D721Med (cell line): ENCODE measurements around the gene RICTOR.

ENCODE experiments used
- DNase-seq: peaks from one replicate; pipeline ENCODE4 v3.0.0; 2011; ENCODE audit warnings: low spot score; ENCODE audit not compliant: insufficient read length
- FAIRE-seq: peaks from 2 replicates; lab custom pipeline; 2011; peaks lifted over from hg19 to GRCh38; lab: Jason Lieb, UNC
- CTCF ChIP-seq: IDR thresholded peaks from 2 replicates; pipeline ENCODE4 v1.5.1; 2012; ENCODE audit warnings: mild to moderate bottlenecking, control low read depth; ENCODE audit not compliant: insufficient read depth; ENCODE audit errors: missing control alignments

The RICTOR gene

DNA sequence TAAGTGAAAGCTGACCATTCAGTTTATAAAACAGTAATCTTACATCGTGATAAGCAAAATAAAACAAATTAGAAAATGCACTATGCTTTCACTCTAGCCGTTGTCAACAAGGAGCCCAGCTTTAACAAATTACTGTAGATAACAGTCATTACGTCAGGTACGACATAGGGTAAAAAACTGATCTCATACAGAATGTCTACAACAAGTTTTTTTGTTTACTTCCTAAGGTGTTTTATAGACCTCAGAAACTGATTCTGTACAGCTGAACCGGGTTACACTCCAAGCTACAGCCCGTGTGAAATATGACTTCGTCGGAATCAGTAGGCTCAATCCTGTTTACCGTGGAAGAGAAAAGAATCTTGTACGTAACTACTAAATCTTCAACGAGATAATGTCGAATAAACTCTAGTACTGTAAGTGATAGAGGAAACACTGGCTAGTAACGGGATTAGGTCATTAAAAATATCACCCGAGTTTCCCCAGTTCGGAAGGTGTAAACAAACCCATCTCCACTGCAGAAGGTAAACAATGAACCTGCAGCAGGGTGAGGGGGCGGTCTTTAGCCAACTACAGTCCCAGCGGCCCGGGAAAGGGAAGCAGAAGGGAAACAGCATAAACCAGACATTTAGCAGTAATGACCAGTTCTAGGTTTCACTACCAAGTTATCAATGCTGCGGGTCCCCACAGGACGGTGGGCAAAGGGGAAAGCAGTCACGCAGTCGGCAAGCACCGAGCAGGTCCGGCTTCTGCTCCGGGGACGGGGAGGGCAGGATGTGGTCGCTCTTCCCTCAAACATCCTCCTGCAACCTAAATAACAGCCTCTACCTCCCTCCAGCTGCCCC is 1.1 kb downstream of the RICTOR start:
- FAIRE-seq: peak; percentile 70
- no peak for DNase-seq
- TF ChIP-seq CTCF: no peak

- no peak for FAIRE-seq
Observed at GRCh38 chr5:39068099-39068498, 6.1 kb downstream of the RICTOR start.

DNA sequence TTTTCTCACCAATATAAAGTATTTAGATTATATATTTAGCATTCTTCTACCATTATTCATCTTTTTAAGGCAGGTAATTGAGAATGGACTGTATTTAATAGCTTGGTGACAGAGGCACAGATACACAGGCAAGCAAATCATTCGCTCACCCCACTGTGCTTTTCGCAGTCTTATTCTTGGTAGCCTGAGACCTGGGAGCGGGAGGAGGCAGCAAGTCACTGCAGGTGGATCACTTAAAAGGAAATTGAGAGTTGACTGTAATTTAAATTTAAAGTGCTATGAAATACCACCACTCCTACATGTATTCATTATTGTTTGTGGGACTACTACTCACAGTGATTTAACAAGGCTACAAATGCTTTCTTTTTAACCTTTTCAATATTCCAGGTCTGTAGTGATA is 9.7 kb downstream of the RICTOR start:
- FAIRE-seq: no peak
- DNase-seq: no peak
- TF ChIP-seq CTCF: no peak

More at GRCh38 chr5:39068099-39068498, 6.1 kb downstream of the RICTOR start:
- TF ChIP-seq CTCF: no peak
- no peak for DNase-seq

- no peak for TF ChIP-seq CTCF
- no peak for DNase-seq
- FAIRE-seq: peak; percentile 41
Observed at GRCh38 chr5:39063037-39063436, 11.2 kb downstream of the RICTOR start.

DNA sequence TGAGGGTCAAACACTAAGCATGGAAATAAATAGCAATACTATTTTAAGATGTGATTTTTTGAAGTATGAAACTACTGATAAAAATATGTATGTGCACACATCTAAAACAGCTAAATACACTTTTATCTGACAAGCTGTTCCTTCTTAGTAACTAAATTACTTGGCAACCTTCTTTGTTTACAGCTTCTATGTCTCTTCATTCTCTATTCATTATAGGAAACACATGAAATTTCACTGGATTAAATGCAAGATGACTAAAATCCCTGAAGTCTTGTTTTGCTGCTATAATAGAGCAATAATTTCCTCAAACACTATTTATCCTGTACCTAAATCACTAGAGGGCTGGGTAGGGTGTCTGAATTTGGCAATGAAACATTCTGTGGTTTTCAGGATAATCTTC is 11.7 kb downstream of the RICTOR start:
- no peak for TF ChIP-seq CTCF
- FAIRE-seq (no peak), DNase-seq (no peak)

- FAIRE-seq (no peak), DNase-seq (no peak)
- TF ChIP-seq CTCF: no peak
Observed at GRCh38 chr5:39062104-39062503, 12.1 kb downstream of the RICTOR start.

GRCh38 chr5:39059064-39059463 is 15.1 kb downstream of the RICTOR start:
- TF ChIP-seq CTCF: no peak
- FAIRE-seq (no peak), DNase-seq (no peak)
